DMS79 (cell line): ENCODE measurements around the gene WNT9A.

ENCODE experiments used
- DNase-seq: peaks from one replicate; lab custom pipeline; 2025; lab: John Stamatoyannopoulos, UW

The WNT9A gene

DNA sequence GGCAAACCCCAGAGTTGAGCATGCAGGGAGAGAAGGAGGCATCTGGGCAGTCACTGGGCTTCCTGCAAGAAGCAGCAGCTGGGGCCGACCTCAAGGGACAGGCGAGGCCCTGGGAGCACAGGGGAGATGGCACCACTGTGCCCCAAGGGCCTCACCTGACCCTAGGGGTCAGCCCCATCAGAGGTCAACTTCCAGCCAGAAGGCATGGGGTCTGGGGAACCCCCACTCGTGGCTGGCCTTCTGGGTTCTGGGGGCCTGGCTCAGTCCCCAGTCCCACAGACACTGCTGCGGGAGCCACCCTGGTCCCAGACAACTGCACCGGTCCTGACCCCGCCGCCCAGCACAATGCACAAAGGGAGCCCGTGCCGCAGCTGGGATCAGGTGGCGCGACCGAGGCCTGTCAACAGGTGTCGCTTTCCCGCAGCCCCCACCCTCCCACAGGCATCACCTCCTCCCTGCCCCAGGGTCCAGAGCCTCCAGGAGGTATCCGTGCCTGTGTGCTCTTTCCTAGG is 6.2 kb downstream of the WNT9A start:
- no peak for DNase-seq

GRCh38 chr1:227940791-227941241 is 6.9 kb downstream of the WNT9A start:
- no peak for DNase-seq

DNA sequence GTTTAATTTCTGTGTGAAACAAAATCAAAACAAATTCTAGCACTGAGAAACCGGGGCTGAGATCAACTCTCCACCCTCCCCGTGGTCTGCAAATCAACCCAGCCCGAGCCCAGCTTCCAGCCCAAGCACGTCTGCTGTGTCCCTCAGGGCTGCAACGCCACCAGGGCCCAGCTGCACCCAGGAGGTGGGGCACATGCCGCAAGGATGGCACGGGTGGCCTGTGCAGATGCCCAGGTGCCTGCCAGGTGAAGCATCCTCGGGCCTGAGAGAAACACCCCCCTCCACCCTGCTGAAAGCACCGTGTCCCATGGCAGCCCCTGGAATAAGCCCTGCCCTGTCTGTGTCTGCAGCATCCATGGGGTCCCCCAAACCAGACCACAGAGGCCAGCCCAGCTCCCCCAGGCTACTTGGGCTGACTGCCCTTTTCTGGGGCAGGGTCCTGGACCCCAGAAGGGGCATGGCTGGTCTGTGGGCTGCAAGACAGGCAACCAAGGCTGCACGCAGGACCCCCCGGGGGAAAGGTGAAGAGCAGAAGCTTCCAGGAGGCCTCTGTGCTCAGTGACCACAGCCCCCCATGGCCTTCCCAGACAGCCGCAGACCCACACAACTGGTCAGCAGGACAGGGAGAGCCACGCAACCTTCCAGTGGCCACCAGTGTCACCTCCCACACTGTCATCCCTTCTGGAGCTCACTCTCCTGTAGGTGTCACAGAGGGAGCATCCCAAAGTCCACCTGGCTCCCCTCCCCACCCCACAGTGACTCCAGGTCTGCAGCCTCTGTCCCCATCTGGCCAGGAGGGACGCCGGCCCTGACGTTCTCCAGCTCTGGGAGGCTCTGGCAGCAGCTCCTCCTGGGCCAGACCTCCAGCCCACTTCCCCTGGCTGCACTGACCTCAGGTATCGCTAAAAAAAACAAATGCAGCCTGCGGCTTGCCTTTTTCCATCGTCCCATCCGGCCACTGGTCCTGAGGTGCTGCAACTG is 7.7 kb downstream of the WNT9A start:
- no peak for DNase-seq

DNA sequence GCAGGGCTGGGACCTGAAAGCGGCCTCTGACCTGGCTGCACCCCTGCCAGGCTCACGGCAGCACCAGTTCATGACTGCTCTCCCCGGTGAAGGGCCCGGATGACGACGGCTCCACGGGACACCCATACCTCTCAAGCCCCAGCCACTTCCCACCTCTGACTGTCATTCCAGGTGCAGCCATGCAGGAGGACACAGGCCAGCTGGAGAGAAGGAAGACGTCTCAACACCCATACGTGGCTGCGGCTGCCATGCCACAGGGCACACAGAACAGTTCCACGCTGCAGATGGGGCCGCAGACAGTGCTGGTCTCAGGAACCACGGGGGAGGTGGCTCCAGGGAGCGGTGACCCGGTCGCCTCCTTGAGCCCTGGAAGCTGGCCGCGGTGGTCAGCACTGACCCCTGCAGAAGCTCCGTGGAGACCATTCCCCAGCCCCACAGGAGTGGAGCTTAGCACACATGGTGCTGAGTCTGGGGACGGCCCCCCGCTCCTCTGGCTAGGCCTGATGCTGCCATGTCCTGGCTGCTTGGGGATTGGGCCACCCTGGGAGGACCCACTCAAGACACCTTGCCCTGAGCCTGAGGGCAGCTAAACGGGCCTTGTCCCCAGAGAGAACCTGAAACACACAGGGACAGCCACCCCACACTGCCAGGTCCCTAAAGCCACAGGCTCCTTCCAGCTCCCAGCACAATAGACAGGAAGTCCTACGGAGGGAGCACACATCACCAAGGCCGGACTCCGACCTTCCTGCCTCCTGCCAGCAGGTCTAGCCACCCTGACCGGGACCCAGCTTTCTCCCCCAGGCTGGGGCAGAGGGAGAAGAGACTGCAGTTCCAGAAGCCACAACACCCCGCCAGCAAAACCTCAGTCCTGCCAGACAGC is 8.6 kb downstream of the WNT9A start:
- DNase-seq: no peak

- no peak for DNase-seq
Measured at GRCh38 chr1:227938276-227938675, 9.5 kb downstream of the WNT9A start.

- no peak for DNase-seq
Measured at GRCh38 chr1:227937838-227938145, 9.9 kb downstream of the WNT9A start.

DNA sequence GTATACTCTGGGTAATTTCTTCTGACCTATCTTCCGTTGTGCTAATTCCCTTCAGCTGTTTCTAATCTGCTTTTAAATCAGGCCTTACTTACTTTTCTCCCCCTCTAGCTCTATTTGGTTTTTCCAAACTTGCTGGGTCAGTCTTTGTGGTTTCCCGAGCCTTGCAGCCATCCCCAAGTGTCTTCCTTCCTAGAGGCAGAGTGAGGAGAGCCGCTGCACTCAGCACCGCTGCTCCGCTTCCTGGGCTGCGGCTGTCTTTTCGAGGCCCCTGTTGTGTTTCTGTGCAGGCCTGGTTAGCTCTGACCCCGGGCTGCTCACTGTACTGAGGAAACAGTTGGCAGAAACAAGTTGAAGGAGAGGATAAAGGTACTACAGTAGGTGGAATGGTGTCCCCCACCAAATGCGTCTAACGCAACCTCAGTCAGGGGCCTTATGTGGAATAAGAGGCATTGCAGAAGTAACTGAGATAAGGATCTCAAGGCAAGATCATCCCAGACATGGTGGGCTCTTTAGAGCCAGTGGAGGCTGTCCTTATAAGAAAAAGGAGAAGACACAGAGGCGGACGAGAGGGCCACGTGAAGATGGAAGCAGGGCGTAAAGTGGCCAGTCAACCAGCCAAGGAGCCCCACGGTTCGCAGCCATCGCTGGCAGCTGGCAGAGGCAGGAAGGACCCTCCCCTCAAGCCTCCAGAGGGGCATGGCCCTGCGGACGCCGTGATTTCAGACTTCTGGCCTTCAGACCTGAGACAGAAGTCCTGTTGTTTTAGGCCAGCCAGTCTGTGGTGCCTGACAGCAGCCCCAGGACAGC is 10.5 kb downstream of the WNT9A start:
- no peak for DNase-seq

GRCh38 chr1:227935826-227936225 is 11.9 kb downstream of the WNT9A start:
- no peak for DNase-seq

GRCh38 chr1:227934476-227935313 is 13.0 kb downstream of the WNT9A start:
- no peak for DNase-seq

DNA sequence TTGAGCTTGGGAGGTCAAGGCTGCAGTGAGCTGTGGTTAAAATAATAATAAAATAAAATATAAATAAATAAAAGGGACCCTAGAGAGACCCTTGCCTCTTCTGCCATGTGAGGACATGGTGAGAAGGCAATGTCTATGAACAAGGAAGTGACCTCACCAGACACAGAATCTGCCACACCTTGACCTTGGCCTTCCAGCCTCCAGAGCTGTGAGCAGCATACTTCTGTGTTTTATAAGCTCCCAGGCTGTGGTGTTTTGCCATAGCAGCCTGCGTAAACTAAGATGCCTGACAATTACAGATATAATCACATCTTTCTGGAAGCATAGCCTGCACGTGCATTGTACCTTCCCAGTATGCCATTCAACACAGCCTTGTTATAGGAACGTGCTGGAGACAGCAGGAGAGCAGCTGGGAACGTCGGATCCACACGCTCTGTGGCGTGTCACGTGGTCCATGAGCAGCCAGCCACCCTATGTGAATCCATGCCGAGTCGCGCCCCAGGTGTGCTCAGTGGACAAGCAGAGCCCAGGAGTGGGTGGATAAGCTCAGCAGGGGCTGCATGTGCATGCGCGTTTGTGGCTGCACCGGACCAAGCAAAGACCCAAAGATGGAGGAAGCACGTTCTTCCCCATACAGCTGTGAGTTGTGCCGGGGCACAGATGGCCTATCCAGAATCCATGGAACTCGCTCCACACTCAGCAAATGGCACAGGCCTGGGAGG is 17.8 kb downstream of the WNT9A start:
- no peak for DNase-seq

DNA sequence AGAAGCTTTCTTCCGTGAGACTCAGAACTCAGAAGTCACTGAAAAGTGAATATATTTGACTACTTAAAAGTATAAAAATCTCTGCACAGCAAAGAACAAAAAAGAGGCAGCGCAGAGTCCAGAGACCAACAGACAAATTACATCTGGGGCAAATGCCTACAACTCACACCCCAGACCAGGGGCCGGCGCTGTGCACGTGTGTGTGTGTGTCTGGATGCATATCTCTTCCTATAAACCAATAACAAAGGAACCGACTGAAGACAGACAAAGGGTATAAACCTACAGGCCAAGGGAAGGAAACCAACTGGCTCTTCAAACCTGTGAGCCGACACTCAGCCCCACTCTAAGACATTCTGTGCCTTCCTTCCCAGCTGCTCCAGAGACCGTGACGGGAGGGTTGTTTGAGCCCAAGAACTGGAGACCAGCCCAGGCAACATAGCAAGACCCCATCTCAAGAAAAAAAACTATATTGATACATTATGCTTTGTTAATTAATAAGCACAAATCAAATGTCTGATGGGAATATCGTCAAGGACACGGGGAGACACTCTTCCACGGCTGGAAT is 18.8 kb downstream of the WNT9A start:
- no peak for DNase-seq

GRCh38 chr1:227927971-227928741 is 19.6 kb downstream of the WNT9A start:
- no peak for DNase-seq

- DNase-seq: no peak
Measured at GRCh38 chr1:227926896-227927885, 20.5 kb downstream of the WNT9A start.

GRCh38 chr1:227926216-227926791 is 21.4 kb downstream of the WNT9A start:
- DNase-seq: no peak

GRCh38 chr1:227925582-227926198 is 22.0 kb downstream of the WNT9A start:
- DNase-seq: no peak

DNA sequence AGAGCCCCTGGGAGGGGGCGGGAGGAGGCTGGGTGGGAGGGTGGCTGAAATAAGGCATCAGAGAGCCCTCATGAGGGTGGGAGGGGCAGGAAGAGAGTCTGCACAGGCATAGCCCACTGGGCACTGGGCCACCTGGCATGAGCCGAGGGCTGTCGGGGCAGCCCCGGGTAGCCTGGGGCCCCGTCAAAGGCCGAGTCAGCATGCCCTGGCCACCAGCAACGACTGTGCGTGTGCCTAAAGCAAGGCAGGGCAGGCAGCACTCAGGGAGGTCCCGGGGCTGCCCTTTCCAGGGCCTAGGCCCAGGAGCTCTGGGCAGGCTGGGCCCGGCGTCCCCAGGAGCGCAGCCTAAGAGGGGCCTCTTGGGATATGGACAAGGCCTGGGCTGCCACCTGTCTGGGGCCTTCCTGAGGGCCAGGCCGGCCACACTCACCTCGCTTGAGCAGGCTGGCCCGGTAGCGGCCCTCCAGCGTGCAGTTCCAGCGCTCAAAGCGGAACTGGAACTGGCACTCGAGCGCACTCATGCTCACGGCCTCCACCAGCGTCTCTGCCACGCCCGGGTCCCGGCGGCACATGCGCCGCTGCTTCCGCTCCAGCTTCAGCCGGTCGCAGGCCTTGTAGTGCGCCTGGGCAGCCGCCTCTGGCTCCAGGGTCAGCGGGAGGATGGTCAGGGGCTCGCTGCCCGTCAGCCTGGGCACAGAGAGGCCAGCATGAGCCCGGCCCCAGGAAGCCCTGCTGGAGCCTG is 22.7 kb downstream of the WNT9A start:
- peak; percentile 84 for DNase-seq
